A549 treated with AZD9567 at 1 μM for 4 hours (cell line): Measurements from ENCODE around the gene CHRNG. TPM values are rescaled to one million over a fixed set of nuclear protein-coding genes. Genes with fewer than 3 reads are reported as not detected.

Experiments
- total RNA-seq: library from RNA; stranded (reverse); fragments of 200-300 nt; extraction: Qiagen RNA extraction; gene quantifications from 5 replicates; pipeline ENCODE4 v1.2.3, GENCODE V29; 2022; ENCODE audit not compliant: insufficient read depth

The CHRNG gene, protein sequence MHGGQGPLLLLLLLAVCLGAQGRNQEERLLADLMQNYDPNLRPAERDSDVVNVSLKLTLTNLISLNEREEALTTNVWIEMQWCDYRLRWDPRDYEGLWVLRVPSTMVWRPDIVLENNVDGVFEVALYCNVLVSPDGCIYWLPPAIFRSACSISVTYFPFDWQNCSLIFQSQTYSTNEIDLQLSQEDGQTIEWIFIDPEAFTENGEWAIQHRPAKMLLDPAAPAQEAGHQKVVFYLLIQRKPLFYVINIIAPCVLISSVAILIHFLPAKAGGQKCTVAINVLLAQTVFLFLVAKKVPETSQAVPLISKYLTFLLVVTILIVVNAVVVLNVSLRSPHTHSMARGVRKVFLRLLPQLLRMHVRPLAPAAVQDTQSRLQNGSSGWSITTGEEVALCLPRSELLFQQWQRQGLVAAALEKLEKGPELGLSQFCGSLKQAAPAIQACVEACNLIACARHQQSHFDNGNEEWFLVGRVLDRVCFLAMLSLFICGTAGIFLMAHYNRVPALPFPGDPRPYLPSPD
- total RNA-seq = not detected in 5 replicates

DNA sequence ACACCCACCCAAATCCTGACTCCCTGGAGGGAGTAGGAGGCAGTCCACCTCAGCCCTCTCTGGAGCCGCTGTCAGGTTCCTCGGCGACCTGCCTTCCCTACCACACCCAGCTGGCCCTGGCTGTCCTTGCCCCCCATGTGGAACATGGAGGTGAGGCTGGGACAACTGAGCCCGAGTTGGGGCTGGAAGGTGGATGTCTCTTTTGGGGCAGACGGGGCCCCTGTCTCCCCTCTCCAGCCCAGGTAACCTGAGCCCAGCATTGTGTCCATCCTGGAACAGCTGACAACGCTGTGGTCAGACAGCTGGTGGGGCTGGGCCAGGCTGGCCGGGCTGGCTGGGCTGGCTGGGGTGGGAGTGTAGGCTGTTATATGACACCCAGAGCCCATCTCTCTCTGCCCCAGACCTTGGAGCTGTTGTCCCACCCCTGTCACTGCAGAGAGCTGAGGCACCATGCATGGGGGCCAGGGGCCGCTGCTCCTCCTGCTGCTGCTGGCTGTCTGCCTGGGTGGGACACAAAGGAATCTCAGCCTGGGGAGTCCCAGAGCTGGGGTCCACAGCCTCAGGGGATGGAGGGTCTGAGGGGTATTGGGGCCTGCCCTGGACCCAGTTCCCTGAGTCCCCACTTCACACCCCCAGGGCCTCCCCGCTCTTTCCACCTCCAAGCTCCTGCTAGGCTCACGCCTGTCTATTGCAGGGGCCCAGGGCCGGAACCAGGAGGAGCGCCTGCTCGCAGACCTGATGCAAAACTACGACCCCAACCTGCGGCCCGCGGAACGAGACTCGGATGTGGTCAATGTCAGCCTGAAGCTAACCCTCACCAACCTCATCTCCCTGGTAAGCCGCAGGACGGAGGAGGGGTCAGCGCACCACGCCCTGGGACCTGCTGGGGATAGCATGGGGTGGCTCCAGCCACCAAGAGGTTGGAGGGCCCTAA is at the start of gene CHRNG:
TSS of gene CHRNG (plus strand) at position 395 of the 934 bp plus-strand sequence. CDS start at position 451, 56 bp downstream.

DNA sequence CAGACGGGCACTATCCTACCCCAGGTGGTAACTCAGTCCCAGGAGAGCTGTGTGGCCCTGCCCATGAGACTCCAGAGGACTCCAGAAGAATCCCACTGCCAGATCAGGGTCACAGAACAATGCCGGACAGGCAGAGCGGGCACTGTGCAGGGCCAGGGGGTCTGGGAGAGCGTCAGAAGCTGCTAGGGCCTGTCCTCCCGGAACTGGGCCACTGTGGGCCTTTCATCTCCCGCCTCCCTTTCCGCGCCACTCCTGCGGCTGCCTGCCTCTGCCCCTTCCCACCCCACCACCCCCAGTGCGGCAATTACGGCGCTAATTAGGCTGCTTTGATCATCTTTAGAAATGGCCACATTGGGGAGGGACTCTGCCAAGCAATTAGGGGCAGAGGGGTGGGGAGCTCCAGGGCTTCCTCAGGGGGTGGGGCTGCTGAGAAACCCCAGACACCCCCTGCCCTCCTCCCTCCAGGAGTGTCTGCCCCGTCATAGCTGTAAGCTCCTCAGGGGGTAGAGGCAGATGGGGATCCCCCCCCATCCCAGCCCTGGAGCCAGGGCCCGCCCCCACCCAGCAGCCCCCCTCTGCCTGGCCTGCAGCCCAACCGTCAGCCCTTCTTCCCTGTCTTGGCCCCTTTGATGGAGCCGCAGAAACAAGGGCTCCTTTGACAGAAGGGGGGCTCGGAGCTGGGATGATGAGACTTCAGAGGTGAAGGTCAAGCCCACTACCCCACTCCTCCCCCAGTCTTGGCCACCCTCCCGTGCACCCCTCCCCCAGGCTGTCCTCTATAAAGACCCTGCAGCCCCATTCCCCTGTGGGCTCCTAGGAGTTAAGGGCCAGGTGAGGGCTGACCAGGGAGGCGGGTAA is 19.7 kb upstream of the CHRNG start, which contains the start of gene PRSS56:
TSS of gene PRSS56 (plus strand) at position 808 of the 858 bp plus-strand sequence. CDS start 211 bp downstream, outside the sequence.

DNA sequence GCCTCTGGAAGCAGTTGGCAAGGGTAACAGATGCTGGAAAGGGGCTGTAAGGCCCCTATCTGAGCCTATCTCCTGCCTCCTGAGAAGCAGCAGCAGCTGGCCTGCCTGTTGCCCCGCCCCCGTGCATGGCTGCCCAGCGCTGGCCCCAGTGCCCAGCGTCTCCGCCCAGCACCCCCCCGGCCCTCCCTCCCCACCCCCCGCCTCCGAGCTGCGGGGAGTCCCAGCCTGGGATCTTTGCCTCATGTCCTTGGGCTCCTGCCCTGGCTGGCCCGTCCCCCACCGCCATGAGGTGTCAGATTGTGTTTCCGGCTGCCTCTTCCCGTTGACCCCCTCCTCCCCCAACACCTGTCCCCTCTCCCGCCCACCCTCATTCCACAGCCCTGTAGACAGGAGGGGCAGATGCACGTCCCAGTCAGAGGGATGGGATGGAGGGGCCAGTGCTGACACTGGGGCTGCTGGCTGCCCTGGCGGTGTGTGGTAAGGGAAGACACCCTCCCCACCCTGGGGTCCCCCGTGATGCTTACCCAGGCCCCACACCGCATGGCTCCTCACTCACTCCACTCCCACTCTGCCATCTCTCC is 13.6 kb upstream of the CHRNG start, which contains the start of gene CHRND:
TSS of gene CHRND (plus strand) at position 370 of the 581 bp plus-strand sequence. CDS start at position 426, 56 bp downstream.

DNA sequence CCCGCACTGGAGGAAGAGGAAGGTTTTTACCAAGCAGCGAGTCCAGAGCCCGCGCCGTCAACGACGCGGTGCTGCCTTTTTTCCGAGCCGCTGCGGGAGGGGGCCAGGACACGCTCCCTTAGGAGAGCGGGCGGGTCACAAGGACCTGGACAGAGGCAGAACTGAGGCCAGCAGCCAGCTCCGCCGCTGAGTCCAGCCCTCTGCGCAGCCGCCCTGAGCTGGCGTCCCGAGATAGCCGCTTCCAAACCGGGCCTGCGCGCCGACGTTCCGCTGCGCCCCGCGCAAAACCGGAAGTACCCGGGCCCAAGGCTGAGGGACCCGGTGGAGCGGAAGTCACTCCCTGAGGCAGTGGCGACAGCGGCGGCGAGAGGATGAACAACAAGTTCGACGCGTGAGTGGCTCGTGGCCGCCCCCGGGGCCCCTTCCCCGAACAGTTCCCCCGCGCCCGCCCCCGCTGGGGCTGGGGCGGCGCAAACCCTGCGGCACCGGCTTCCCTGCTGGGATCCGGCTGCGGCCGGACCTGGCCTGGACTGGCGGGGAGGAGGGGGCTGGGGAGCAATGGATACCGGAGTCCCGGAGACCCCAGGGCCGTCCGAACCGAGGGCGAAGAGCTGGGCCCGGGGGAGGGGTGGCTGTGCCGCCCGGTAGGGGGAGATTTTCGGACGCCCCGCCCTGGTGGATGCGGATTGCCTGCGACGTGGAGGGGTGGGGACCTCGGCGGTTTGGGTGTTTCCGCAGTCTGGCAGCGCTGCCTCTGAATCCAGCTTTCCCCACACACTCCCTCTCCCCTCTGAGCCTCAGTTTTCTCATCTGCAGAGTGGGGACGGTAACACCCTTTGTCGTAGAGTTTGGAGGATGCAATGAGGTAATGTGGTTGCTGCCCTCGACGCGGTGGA is 11.1 kb downstream of the CHRNG start, which contains the start of the genes EIF4E2 and TIGD1:
TSS of gene EIF4E2 (plus strand) at position 336 of the 896 bp plus-strand sequence. CDS start at position 372, 36 bp downstream.
TSS of gene TIGD1 (minus strand) at position 204 of the 896 bp plus-strand sequence. CDS start 675 bp downstream, outside the sequence.

Other genes starting within 250 kb of the CHRNG start
- gene ALPP, start 160.9 kb upstream of the CHRNG start, total RNA-seq = 3.1 to 5.7 TPM (median 4.2 TPM) in 5 replicates
- gene ALPG, start 132.8 kb upstream of the CHRNG start, total RNA-seq = 0.22 to 0.31 TPM (median 0.25 TPM) in 4 of 5 replicates, not detected in the other
- gene ALPI, start 83.5 kb upstream of the CHRNG start, total RNA-seq = not detected in 5 replicates
- 0.14 to 0.31 TPM (median 0.18 TPM) in 4 of 5 replicates, not detected in the other for gene ECEL1, start 51.9 kb upstream of the CHRNG start, total RNA-seq
- gene PRSS56, start 19.3 kb upstream of the CHRNG start, total RNA-seq = 0.09 to 0.14 TPM (median 0.13 TPM) in 3 of 5 replicates, not detected in the others
- gene CHRND, start 13.5 kb upstream of the CHRNG start, total RNA-seq = not detected in 5 replicates
- gene TIGD1, start 10.9 kb downstream of the CHRNG start, total RNA-seq = 4.1 to 5.0 TPM (median 4.5 TPM) in 5 replicates
- gene EIF4E2, start 11.0 kb downstream of the CHRNG start, total RNA-seq = 85.2 to 288 TPM (median 88.5 TPM) in 5 replicates
- gene EFHD1, start 93.9 kb downstream of the CHRNG start, total RNA-seq = 3.0 to 3.8 TPM (median 3.2 TPM) in 5 replicates
- 24.8 to 40.4 TPM (median 28.3 TPM) in 5 replicates for gene GIGYF2, start 157.6 kb downstream of the CHRNG start, total RNA-seq
- not detected in 5 replicates for gene KCNJ13, start 236.9 kb downstream of the CHRNG start, total RNA-seq